NK-92 (cell line): ENCODE results near the gene ZBTB46.
"Not testable (repeated sequence)": the region's sequence is repeated elsewhere in the genome, so short reads cannot be mapped to it uniquely, and the experiment has no call there.

ENCODE experiments used
- DNase-seq: peaks from one replicate; lab custom pipeline; 2025; ENCODE audit not compliant: unreplicated experiment; lab: John Stamatoyannopoulos, UW

ZBTB46 gene

GRCh38 chr20:63858393-63859165, 27.5 kb upstream of the ZBTB46 start:
- no peak for DNase-seq

- DNase-seq = no peak
Observed at GRCh38 chr20:63857764-63858392, 26.8 kb upstream of the ZBTB46 start.

- no peak for DNase-seq
Observed at GRCh38 chr20:63856098-63856511, 25.0 kb upstream of the ZBTB46 start.

GRCh38 chr20:63855363-63856097, 24.5 kb upstream of the ZBTB46 start:
- no peak for DNase-seq

GRCh38 chr20:63854766-63855362, 23.8 kb upstream of the ZBTB46 start:
- no peak for DNase-seq

- no peak for DNase-seq
Observed at GRCh38 chr20:63854069-63854765, 23.2 kb upstream of the ZBTB46 start.

- not testable (repeated sequence) for DNase-seq
Observed at GRCh38 chr20:63853733-63854068, 22.6 kb upstream of the ZBTB46 start.

GRCh38 chr20:63851548-63851943, 20.5 kb upstream of the ZBTB46 start:
- DNase-seq = not testable (repeated sequence)

- no peak for DNase-seq
Observed at GRCh38 chr20:63850689-63851547, 19.9 kb upstream of the ZBTB46 start.

- DNase-seq = no peak
Observed at GRCh38 chr20:63848003-63848911, 17.2 kb upstream of the ZBTB46 start.

GRCh38 chr20:63847237-63848002, 16.4 kb upstream of the ZBTB46 start:
- no peak for DNase-seq

- no peak for DNase-seq
Observed at GRCh38 chr20:63846888-63847236, 15.8 kb upstream of the ZBTB46 start.

GRCh38 chr20:63846128-63846771, 15.2 kb upstream of the ZBTB46 start:
- DNase-seq = no peak

GRCh38 chr20:63844511-63844991, 13.5 kb upstream of the ZBTB46 start:
- DNase-seq = no peak

GRCh38 chr20:63843778-63844177, 12.7 kb upstream of the ZBTB46 start:
- no peak for DNase-seq

GRCh38 chr20:63843222-63843621, 12.2 kb upstream of the ZBTB46 start:
- DNase-seq = no peak

- DNase-seq = no peak
Observed at GRCh38 chr20:63842258-63842657, 11.2 kb upstream of the ZBTB46 start.

GRCh38 chr20:63840405-63840828, 9.4 kb upstream of the ZBTB46 start:
- no peak for DNase-seq
